Measurements from ENCODE around the gene PPP1R12B.
"Not testable (repeated sequence)": the region's sequence is repeated elsewhere in the genome, so short reads cannot be mapped to it uniquely, and the experiment has no call there.

Gene PPP1R12B

DNA sequence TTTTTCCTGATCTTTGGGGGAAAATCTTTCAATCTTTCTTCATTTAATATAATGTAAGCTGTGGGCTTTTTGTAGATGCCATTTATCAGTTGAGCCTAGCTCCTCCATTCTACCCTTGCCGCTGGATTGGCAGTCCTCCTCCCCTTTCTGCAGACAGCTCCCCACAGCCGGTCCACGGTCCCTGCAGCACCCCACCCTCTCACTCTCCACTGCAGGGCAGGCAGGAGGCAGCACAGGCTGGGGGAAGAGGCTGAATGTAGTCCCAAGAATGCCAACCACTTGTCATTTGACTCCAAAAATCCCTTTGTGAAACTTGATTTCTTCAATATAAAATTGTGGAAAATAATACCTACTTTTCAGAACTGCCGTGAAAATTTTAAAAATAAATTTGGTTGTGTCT lies 265.1 kb downstream of the PPP1R12B start:
- no peak for DNase-seq (ENCODE audit: low read depth in 2 of 2)

DNA sequence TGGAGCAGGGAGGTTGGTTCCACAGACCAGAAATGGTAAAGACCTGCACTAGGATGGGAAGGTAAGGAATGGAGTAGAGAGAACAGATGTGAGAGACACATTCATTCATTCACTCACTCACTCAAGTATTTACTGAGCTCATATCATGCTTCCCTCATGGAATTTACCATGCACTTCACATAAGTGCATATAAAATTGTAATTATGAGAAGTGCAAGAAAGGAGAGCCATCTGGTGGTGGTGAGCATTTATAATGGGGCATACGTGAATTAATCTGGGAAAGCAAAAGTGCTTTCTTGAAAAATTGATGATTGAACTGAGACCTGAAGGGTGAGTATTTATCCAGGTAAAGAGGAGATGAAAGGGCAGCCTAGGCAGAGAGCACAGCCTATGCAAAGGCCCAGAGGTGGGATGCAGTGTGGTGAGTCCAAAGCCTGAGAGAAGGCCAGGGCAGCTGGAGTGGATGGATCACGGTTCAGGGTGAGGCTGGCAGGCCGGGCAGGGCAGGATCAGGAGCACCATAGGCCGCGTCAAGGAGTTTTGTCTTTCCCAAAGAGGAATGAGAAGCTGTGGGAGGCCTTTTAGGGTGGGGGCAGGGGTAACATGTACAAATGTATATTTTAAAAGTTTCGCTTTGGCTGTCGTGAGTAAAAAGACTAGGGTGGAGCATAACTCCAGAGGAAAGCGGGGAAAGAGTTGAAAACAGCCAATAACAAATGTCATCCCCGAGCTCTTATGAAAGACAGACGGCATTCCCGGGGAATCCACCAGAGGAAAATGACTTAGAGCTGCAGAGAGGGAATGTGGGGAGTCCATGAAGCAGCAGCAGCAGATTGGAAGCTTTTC lies 266.1 kb downstream of the PPP1R12B start:
- DNase-seq (ENCODE audit: low read depth in 2 of 2) = not testable (repeated sequence)

DNA sequence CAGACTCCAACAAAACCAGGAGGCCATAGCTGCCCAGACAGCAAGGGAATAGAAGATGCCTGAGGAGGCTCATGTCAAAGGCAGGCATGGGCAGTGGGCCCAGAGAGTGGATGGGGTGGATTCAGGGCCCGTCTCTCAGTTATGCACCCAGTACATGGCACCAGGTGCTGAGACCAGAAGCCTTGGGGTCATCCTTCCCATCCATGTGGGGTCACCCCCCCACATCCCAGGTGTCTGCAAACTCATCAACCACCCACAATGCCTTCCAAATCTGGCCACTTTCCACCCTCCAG lies 266.7 kb downstream of the PPP1R12B start:
- not testable (repeated sequence) for DNase-seq (ENCODE audit: low read depth in 2 of 2)

DNA sequence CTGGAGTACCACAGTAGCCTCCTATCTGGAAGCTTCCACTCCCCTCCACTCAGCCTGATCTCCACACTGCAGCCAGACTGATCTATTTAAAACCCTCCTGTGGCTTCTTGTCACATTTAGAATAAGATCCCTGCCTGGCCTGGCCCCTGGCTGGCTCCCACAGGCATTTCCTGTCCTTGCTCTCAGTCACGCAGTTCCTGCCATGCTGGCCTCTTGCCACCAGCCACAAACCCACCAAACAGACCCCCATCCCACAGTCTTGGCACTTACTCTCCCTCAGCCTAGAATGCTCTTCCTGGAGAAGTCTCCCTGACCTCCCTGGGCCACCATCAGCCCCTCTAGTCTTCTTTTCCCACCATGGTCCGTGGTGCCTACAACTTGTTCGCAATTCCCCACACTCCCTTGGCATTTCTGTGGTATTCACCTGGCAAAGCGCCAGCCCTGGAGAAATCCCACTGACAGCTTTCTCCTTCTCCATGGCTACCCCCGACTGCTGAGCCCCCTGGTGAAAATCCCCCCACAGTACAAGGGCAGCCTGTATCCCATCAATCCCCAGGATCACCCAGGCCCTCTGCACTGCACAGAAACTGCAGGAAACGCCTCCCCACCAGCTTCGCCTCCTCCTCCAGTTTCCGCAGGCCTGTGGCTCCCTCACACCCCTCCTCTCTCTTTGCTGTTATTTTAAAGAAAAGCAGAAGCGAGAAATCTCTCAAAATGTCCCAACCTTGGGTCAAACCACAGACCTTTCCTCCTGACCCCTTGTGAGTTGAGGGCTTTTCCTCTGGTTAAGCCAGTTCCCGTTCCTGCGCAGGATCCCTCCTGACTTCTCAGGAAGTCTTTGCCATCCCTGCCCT lies 267.2 kb downstream of the PPP1R12B start:
- no peak for DNase-seq (ENCODE audit: low read depth in 2 of 2)

DNA sequence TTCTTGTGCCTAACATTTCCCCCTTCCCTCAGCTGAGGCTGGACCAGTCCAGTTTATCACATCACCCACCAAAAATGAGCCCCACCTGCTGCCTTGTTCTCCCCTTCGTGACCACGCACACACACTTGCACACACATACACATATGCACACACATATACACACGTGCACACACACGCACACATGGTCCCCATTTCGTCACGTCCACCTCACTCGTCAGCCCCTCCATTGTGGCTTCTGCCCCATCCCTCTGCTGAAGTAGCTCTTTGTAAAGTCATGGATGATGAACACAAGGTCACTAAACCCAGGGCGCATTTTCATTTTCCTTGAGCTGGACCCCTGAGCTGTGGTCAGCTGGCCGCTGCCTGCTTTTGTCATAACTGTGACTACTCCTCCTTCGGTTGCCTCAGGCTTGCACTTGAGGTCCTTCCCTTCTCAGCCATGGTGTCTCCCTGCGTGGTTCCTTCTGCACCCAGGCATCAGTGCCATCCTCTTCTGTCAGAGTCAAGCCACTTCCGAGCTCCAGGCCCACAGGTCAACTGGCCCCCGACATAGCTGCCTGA lies 267.9 kb downstream of the PPP1R12B start:
- no peak for DNase-seq (ENCODE audit: low read depth in 2 of 2)

DNA sequence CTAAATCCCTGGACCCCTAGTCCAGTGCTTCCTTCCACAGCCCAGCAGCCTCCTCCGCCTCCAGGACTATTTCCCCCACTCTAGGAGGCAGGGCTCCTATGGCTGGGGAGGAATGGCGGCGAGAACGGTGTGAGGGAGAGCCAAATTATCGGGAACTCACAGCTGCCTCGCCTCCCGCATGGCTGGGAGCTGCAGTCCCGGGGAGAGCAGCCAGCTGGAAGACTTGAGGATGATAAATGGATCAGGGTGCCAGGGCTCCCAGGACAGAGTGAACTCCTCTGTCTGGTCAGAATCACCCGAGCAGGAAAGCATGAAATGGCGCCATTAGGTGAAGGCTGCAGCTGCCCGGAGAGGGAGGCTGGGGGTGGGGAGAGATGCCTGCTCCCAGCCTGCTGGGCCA lies 270.5 kb downstream of the PPP1R12B start:
- not testable (repeated sequence) for DNase-seq (ENCODE audit: low read depth in 2 of 2)

DNA sequence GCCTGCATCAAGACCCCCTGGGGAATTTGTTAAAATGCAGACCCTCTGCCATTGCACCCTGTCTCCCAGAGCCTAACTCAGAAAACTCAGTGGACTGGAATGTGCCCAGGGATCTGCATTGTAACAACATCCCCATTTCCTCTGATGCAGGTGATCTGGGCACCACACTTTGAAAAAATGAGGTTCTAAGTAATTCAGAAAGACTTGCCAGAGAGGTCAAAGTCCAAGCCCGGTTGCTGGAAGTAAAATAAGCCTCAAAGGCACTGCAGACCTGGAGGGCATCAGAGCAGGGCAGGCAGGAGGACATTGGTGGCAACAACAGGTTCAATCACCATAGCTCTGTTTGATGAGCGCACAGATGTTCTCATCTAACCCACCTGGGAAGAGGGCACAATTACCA lies 271.0 kb downstream of the PPP1R12B start:
- DNase-seq (ENCODE audit: low read depth in 2 of 2) = no peak

DNA sequence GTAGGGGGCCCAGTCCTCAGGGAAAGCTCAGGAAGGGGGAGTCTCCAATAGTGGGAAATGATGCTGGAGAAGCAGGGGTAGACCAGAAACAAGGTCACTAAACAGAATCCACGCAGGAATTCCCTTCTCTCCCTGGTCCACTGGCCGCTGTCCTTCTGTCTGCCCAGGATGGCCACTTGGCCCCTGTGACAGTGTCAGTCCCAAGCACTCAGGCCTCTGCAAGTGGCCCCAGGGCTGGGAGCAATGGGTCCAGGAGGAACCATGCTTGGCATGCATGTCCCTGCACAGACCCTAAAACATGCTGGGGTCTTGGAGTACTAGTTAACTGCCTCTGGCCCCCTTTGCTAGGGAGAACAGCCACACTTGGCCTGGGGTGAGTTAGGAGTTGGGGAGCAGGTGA lies 271.5 kb downstream of the PPP1R12B start:
- DNase-seq (ENCODE audit: low read depth in 2 of 2) = not testable (repeated sequence)

DNA sequence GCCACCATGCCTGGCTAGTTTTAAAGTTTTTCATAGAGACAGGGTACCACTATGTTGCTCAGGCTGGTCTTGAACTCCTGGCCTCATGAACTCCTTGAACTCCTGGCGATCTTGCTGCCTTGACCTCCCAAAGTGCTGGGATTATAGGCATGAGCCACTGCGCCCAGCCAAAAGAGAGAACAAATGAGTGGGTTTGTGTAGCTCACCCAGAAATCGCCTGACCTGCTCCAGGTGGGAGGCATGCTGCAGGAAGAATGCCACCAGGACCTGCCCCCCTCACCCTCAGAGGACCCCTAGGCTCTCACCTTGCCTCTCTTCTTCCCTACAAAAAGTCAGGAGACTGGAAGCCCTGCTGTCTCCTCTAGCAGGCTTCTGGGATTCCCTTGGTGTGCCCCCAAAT lies 272.9 kb downstream of the PPP1R12B start:
- DNase-seq (ENCODE audit: low read depth in 2 of 2) = no peak

DNA sequence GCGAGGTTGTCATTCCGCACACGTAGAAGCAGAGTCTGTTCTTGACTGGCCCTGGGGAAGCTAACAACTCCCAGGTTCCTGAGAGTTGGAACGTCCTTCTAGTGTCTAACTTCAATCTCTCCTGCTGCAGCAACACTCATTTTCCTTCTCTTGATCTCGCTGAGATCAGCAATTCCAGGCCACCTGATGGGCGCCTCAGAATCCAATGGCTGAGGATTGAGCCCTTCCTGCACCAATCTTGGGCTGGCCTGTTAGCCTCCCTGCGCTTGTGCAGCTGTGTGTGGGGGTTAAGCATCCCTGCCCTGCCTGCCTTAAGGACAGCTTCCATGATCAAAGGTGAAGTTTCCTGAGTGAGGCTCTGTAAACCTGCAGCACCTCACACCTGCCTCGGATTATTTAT lies 273.9 kb downstream of the PPP1R12B start:
- no peak for DNase-seq (ENCODE audit: low read depth in 2 of 2)

DNA sequence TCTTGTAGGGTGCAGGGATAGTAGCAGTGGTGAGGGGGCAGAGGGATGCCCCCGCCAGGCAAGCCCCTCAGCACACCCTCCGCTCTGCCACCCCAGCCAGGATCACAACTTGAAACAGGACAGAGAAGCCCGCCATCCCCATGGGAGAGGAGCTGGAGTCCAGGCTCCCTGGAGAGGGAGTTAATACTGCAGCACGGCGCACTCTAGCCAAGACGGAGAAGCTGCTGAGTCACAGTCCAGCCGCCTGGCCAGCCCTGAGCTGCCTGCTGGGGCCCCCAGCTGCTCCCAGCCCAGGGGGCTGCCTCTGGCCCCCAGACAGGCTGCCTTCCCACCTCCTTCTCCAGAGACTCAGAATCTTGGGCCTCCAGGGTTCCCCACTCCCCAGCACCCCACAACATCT lies 274.6 kb downstream of the PPP1R12B start:
- DNase-seq (ENCODE audit: low read depth in 2 of 2) = no peak

DNA sequence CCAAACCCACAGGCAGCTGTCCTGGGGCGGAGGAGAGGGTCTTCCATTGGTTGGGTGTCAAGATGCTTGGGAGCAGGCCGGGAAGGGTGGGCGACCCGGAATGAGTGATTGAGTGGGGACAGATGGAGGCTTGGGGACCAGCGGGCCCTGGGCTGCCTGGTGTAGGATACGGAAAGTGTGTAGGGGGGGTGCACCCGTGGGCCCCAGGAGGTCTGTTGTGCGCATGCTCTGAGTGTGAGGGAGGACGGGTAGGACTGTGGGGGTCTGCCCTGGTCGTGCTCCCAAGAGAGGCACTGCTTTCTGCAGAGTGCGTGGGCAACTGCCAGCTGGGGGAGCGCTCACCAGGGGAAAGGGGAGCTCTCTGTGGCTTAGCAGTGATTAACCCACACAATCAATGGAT lies 275.0 kb downstream of the PPP1R12B start:
- DNase-seq (ENCODE audit: low read depth in 2 of 2) = not testable (repeated sequence)

DNA sequence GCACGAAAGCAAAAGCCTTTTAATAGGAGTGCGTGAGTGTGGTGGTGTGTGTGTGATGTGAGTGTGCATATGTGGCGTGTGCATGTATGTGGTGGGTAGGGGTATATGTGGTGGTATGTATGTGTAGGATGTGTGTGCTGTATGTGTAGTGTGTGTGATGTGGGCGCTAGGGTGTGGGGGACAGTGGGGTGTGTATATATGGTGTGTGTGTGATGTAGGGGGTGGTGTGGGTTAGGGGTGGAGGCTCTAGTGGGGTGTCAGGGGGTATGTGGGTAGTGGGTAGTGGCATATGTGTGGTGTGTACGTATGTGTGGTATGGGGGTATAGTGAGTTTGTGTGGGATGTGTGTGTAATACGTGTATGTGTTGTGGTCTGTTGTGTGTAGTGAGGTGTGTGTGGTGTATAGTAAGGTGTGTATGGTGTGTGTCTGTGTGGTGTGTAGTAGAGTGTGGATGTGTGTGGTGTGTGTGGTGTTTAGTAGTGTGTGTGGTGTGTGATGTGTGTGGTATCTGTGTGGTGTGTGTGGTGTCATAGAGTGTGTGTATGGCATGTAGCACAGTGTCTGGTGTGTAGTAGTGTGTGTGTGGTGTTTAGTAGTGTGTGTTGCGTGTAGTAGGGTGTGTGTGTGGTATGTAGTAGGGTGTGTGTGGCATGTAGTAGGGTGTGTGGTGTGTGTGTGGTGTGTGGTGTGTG lies 275.7 kb downstream of the PPP1R12B start:
- DNase-seq (ENCODE audit: low read depth in 2 of 2) = no peak

DNA sequence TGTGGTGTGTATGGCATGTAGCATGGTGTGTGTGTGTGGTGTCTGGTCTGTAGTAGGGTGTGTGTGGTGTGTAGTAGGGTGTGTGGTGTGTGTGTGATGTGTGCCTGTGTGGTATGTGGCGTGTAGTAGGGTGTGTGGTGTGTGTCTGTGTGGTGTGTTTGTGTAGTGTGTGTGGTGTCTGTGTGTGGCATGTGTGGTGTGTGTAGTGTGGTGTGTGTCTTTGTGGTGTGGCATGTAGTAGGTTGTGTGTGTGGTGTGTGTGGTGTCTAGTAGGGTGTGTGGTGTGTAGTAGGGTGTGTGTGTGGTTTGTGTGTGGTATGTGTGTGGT lies 276.2 kb downstream of the PPP1R12B start:
- no peak for DNase-seq (ENCODE audit: low read depth in 2 of 2)

DNA sequence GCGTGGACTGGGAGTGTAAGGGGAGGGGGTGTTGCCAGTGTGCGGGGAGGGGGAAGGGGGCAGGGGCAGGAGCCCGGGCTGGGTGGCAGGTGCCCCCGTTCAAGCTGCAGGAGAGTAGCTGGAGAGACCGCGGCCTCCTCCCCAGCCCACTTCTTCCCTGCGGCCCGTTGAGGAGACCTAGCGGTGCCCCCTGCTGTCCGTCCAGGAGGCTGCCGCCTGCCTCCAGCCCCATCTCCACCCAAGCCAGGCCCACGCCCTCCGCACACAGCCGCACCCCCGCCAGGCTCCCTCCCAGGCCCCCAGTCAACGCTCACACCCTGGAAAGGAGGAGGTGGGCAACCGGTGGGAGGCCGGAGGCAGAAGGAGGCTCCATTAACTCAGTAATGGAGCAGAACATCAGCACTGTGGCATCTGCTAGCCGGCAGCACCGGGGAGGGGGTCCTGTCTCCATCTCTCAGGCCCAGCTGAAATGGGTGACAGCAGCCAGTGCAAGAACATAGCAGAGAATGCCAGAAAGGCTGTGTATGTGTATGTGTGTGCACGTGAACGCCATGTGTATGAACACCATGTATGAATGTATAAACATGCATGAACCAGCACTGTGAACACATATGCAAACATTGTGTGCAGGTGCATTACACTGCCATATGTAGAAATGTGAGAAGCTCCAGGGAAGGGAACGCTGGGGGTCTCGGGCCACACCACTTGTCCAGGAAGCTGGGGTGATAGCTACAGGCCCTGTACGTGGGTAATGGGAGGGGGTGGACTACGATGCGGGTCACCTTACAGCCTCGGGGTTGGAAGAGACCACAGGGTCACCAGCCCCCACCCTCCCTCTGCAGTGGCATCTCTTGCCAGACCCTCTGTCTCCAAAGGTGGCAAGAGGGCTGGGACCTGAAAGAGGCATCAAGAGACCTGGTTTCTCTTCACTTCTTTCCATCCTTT lies 277.2 kb downstream of the PPP1R12B start:
- peak; percentile 28 to 42 for DNase-seq (ENCODE audit: low read depth in 2 of 2)

DNA sequence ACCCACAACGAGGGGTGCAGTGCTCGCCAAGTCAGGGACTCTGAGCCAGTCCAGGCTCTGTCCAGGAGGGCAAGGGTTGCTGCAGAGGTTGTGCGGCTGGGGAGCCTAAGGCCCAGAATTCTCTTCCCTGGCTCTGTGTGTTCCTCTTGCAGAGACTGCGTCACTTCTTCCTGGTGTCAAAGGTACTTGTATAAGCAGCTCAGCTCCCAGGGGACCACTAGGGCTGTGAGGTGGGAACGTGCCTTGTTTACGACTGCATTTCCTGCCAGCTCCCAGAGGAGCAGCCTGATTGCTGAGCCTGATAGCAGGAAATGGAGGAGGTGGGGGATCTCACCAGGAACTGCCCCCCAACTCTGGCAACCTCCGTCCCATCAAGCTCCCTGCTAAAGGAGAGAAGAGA lies 278.5 kb downstream of the PPP1R12B start:
- DNase-seq (ENCODE audit: low read depth in 2 of 2) = not testable (repeated sequence)

DNA sequence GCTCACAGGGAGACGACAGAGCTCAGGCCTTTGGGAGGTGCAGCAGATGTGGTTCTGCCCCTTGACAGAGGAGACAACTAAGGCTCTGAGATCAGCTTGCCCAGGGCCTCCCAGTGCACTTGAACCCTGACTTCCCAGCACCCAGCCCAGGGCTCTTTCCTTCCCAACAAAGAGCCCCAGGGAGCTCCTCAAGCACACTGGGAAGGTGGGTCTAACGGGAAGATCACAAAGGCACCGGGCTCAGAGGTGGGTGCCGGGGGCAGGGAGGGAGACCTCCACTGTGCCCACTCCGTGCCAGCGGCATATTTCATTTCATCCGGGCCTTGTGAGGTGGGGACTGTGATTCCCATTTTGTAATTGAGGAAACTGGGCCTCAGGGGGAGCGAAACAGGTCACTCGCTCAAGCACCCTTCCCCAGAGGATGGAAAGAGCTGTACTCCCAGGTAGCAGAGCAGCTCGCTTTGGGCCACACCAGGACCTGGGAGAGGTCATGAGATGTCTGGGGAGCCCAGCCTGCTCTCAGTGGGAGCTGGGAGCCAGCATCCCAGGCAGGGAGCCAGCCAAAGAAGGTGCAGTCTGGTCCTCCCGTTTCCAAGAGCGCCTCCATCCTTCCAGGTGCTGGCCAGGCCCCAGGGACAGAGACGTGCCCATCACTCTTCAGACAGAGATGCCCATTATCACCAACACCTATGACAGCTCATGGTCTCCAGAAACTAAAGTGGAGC lies 279.5 kb downstream of the PPP1R12B start:
- no peak for DNase-seq (ENCODE audit: low read depth in 2 of 2)

DNA sequence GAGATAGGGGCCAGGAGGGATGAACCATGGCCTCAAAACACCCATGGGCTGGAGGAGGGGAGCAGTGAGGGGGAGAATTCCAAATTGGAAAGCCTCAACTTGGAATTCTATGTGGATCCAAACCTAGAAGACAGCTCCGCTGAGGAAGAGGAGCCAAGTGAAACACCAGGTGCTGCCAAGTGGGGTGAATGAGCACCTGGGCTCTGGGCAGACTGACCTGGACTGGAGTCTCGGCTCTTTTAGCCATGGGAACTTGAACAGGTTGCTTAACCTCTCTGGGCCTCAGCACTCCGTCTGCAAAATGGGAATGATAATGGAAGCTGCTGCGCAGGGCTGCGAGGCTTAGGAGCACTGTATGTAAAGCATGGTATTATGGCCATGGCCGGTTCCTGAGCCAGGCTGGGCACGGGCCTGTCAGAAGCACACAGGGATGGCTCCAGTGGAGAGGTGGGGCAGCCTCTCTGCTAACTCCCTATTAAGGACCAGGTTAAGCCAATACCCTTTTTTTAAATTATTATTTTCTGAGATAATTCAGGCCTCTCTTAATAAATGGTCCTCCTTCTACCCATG lies 280.2 kb downstream of the PPP1R12B start:
- no peak for DNase-seq (ENCODE audit: low read depth in 2 of 2)

DNA sequence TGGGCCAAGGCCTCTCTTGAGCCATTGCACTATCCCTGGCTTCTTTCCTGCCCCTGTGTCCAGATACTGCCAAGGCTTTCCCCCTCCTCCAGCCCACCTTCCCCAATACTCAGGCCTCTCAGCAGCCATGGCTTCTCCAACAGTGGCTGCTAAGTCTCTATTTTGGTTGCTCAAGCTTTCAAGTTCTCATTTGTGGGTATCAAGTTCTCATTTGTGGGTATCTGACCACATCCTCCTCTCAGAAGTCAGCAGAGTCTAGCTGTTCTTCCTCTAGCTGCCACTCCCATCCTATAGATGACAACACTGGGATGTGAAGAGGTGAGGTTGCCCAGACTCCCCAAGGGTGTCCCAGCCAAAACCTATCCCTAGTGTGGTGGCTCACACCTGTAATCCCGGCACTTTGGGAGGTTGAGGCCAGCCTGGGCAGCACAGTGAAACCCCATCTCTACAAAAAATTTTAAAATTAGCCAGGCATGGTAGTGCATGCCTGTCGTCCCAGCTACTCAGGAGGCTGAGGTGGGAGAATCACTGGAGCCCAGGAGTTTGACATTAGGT lies 280.8 kb downstream of the PPP1R12B start:
- not testable (repeated sequence) for DNase-seq (ENCODE audit: low read depth in 2 of 2)

DNA sequence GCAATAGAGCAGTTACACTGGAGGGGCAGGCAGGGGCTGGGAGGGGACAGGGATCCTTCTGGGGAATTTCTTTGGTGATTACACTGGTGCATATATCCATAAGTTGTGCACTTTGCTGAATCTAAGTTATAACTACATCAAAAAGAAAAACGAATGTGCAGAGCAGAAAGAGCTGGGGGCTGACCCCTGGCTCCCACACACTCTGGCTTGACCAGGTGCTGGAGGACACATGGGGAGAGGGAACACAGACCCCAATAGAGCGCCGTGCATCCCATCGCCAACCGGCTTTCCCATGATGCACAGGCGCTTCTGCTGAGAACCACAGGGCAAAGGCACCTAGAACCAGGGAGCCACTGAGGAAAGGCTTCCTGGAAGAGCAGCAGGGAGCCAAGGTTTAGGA lies 281.6 kb downstream of the PPP1R12B start:
- not testable (repeated sequence) for DNase-seq (ENCODE audit: low read depth in 2 of 2)

Measured in stimulated activated CD4-positive, alpha-beta T cell treated with anti-CD3 and anti-CD28 coated beads, Interleukin-15, amount 100 ng/mL, for 48 hours (primary cell).